Thyroid gland (tissue), 4 donors: Measurements from ENCODE around the gene CFAP53.

ENCODE experiments used
- CTCF ChIP-seq, 6 experiments: fragments of 200-600 bp in 3 of 6; fragments of 450-650 bp in 3 of 6; sonication (generic) in 3 of 6; IDR thresholded peaks; one replicate each; pipeline ENCODE4 v1.5.1; 2016 to 2019; ENCODE audit warnings: antibody characterized with exemption in 6 of 6, mild to moderate bottlenecking in 2 of 6, inconsistent platforms in 1 of 6, moderate library complexity in 1 of 6
- POLR2A ChIP-seq, 2 donors: fragments of 450-650 bp; IDR thresholded peaks; one replicate each; pipeline ENCODE4 v1.6.1; 2017; ENCODE audit warnings: antibody characterized with exemption in 2 of 2, mild to moderate bottlenecking in 2 of 2, moderate library complexity in 1 of 2

- no peak for TF ChIP-seq CTCF (IDR thresholded peaks at IDR 0.05)
- TF ChIP-seq POLR2A (IDR thresholded peaks at IDR 0.05) = no peak
Observed at GRCh38 chr18:50181590-50181989, 84.7 kb downstream of the CFAP53 start.
